ES-I3 (cell line): ENCODE data around the gene MROH7.

Source experiments
- H3K36me3 ChIP-seq: 2 replicates; pipeline ENCODE4 v1.6.1; 2013; ENCODE audit warnings: mild to moderate bottlenecking, low read length, control low read depth, moderate library complexity; ENCODE audit not compliant: insufficient read depth
- H3K4me1 ChIP-seq: 2 replicates; pipeline ENCODE4 v1.6.1; 2013; ENCODE audit warnings: mild to moderate bottlenecking, control low read depth, low read length; ENCODE audit not compliant: insufficient read depth
- H3K9ac ChIP-seq: 2 replicates; pipeline ENCODE4 v1.6.1; 2013; ENCODE audit warnings: low read depth, mild to moderate bottlenecking, low read length, moderate library complexity
- H3K9me3 ChIP-seq: 2 replicates; pipeline ENCODE4 v1.6.1; 2013; ENCODE audit warnings: mild to moderate bottlenecking, low read length, moderate library complexity; ENCODE audit not compliant: control insufficient read depth, insufficient read depth

MROH7 gene

GRCh38 chr1:54742282-54742681 is 100.7 kb downstream of the MROH7 start:
- Histone ChIP-seq H3K9ac (no peak overlapping the region), H3K4me1 (no peaks in the 10 kb centered on the region), H3K9me3 (no peaks in the 10 kb centered on the region), H3K36me3 (peaks cover 11% of the 10 kb centered on the region)

- no peak overlapping the region for H3K9ac ChIP-seq
- no peaks in the 10 kb centered on the region for H3K4me1 ChIP-seq
- peaks cover 11% of the 10 kb centered on the region for H3K36me3 ChIP-seq
- H3K9me3 ChIP-seq, result no peaks in the 10 kb centered on the region
Measured at GRCh38 chr1:54743416-54744226, 102.0 kb downstream of the MROH7 start.

GRCh38 chr1:54744696-54745095 is 103.1 kb downstream of the MROH7 start:
- H3K9ac ChIP-seq, result no peak overlapping the region
- H3K9me3 ChIP-seq, result no peaks in the 10 kb centered on the region
- H3K4me1 ChIP-seq, result no peaks in the 10 kb centered on the region
- peaks cover 7% of the 10 kb centered on the region for H3K36me3 ChIP-seq

GRCh38 chr1:54745274-54745673 is 103.7 kb downstream of the MROH7 start:
- H3K9me3 ChIP-seq, result no peaks in the 10 kb centered on the region
- H3K9ac ChIP-seq, result no peak overlapping the region
- H3K36me3 ChIP-seq, result peaks cover 6% of the 10 kb centered on the region; the same call in 1 of the 2 replicates
- H3K4me1 ChIP-seq, result no peaks in the 10 kb centered on the region

- Histone ChIP-seq H3K9ac (no peak overlapping the region), H3K4me1 (no peaks in the 10 kb centered on the region), H3K36me3 (peaks cover 6% of the 10 kb centered on the region; the same call in 1 of the 2 replicates), H3K9me3 (no peaks in the 10 kb centered on the region)
Measured at GRCh38 chr1:54745864-54746263, 104.3 kb downstream of the MROH7 start.

GRCh38 chr1:54748094-54748835 is 106.7 kb downstream of the MROH7 start:
- H3K36me3 ChIP-seq, result no peaks in the 10 kb centered on the region
- H3K4me1 ChIP-seq, result no peaks in the 10 kb centered on the region
- no peak overlapping the region for H3K9ac ChIP-seq
- H3K9me3 ChIP-seq, result no peaks in the 10 kb centered on the region

GRCh38 chr1:54750596-54750995 is 109.0 kb downstream of the MROH7 start:
- H3K4me1 ChIP-seq, result no peaks in the 10 kb centered on the region

GRCh38 chr1:54751426-54751825 is 109.8 kb downstream of the MROH7 start:
- no peaks in the 10 kb centered on the region for H3K4me1 ChIP-seq
- H3K9me3 ChIP-seq, result no peaks in the 10 kb centered on the region
- H3K36me3 ChIP-seq, result no peaks in the 10 kb centered on the region
- no peak overlapping the region for H3K9ac ChIP-seq

More at GRCh38 chr1:54750596-54750995, 109.0 kb downstream of the MROH7 start:
- Histone ChIP-seq H3K36me3 (no peaks in the 10 kb centered on the region), H3K9ac (no peak overlapping the region), H3K9me3 (no peaks in the 10 kb centered on the region)

- no peaks in the 10 kb centered on the region for H3K9me3 ChIP-seq
Measured at GRCh38 chr1:54754045-54754444, 112.5 kb downstream of the MROH7 start.

GRCh38 chr1:54754486-54755285 is 113.1 kb downstream of the MROH7 start:
- H3K4me1 ChIP-seq, result no peaks in the 10 kb centered on the region
- no peak overlapping the region for H3K9ac ChIP-seq
- peaks cover 2% of the 10 kb centered on the region; the same call in 1 of the 2 replicates for H3K36me3 ChIP-seq
- no peaks in the 10 kb centered on the region for H3K9me3 ChIP-seq

More at GRCh38 chr1:54754045-54754444, 112.5 kb downstream of the MROH7 start:
- peaks cover 2% of the 10 kb centered on the region; the same call in 1 of the 2 replicates for H3K36me3 ChIP-seq
- H3K9ac ChIP-seq, result no peak overlapping the region
- no peaks in the 10 kb centered on the region for H3K4me1 ChIP-seq

- no peaks in the 10 kb centered on the region for H3K9me3 ChIP-seq
- H3K9ac ChIP-seq, result no peak overlapping the region
- H3K4me1 ChIP-seq, result no peaks in the 10 kb centered on the region
- H3K36me3 ChIP-seq, result peaks cover 2% of the 10 kb centered on the region; the same call in 1 of the 2 replicates
Measured at GRCh38 chr1:54757833-54758232, 116.2 kb downstream of the MROH7 start.

- Histone ChIP-seq H3K36me3 (peaks cover 2% of the 10 kb centered on the region; the same call in 1 of the 2 replicates), H3K9ac (no peak overlapping the region), H3K4me1 (no peaks in the 10 kb centered on the region), H3K9me3 (no peaks in the 10 kb centered on the region)
Measured at GRCh38 chr1:54758678-54759348, 117.2 kb downstream of the MROH7 start.
